Measurements from ENCODE around the gene C22orf15. TPM values are rescaled to one million over a fixed set of nuclear protein-coding genes. Genes with fewer than 3 reads are reported as not detected.

C22orf15 gene
- total RNA-seq, 1 experiment from 2014 or later = not detected

- DNase-seq (ENCODE audit: low read depth) = peak; percentile 75
These were observed 11.9 kb upstream of the C22orf15 start, which contains the start of gene ZNF70 for GRCh38 chr22:23750714-23751440. Gene ZNF70 (minus strand): TSS chr22:23751112. CDS start chr22:23745140, 5,972 bp downstream.

DNA sequence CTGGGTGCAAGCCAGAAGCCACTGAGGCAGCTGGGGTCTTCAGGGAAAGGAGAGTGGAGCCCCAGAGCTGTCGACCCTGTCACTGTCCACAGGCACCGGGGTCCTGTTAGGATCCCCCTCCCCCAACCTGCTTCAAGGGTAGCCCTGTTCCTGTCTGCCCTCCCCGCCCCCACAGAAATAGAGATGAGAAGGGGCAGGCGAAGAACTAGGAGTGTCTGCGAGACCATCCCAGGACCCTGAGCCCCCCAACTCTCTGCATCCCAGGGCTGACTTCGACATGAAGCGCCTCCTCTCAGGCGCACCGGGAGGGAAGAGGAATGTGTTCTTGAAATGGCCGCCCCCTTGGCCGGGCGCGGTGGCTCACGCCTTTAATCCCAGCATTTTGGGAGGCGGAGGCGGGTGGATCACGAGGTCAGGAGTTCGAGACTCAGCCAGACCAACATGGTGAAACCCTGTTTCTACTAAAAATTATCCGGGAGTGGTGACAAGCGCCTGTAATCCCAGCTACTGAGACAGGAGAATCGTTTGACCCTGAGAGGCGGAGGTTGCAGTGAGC lies 11.3 kb upstream of the C22orf15 start:
- no peak for DNase-seq (ENCODE audit: low read depth)

GRCh38 chr22:23752090-23752691 lies 10.6 kb upstream of the C22orf15 start:
- DNase-seq (ENCODE audit: low read depth) = no peak

GRCh38 chr22:23752750-23753149 lies 10.0 kb upstream of the C22orf15 start:
- no peak for DNase-seq (ENCODE audit: low read depth)

- DNase-seq (ENCODE audit: low read depth) = no peak
These were observed 9.4 kb upstream of the C22orf15 start for GRCh38 chr22:23753385-23753784.

DNA sequence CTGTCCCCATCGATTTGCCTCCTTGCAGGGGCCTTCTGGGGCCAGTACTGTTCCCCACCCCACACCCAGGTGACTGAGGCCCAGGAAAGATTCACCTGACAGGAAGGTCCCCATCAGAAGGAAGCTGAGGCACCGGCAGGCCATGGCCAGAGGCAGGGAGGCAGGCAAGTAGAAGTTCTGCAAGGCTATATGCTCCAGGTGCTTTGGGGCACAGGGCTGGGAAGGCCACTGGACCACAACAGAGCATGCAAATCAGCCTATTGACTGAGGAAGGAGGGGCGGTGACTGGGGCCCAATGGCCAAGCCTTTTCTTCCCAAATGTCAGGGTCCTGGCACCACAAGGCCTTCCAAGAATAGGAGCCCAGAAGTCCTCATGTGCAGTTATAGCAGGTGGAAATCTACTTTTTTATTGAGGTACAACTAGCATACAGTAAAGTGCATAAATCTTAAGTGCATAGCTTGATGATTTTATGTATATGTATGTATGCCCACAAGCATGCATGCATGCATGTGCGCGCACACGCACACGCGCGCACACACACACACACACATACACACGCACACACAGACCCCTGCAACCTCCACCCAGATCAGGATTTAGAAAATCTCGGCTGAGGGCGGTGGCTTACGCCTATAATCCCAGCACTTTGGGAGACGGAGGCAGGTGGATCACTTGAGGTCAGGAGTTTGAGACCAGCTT lies 8.4 kb upstream of the C22orf15 start, which contains the start of gene VPREB3:
TSS of gene VPREB3 (minus strand) at position 206 of the 700 bp plus-strand sequence. CDS start at position 144, 62 bp downstream.
- DNase-seq (ENCODE audit: low read depth) = no peak

- DNase-seq (ENCODE audit: low read depth) = no peak
These were observed 7.7 kb upstream of the C22orf15 start for GRCh38 chr22:23754980-23755636.

GRCh38 chr22:23755711-23756110 lies 7.1 kb upstream of the C22orf15 start:
- no peak for DNase-seq (ENCODE audit: low read depth)

- no peak for DNase-seq (ENCODE audit: low read depth)
These were observed 5.9 kb upstream of the C22orf15 start for GRCh38 chr22:23756891-23757290.

GRCh38 chr22:23759566-23759965 lies 3.2 kb upstream of the C22orf15 start:
- DNase-seq (ENCODE audit: low read depth) = no peak

DNA sequence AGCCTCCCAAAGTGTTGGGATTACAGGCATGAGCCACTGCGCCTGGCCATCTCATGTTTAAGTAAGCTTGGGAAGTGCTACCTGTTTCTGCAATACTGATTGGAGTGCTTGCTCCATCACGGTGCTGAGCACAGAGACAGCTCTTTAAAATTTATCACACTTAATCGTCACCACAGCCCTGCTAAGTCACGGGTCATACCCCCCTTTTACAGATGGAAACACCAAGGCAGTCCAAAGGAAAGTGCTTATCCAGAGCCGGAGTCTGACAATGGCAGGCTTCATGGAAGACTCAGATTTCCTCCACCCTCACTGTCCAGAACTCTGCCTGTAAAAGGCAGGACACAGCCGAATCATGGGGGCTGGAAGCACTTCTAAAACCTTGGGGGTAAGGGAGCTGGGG lies 2.7 kb upstream of the C22orf15 start:
- DNase-seq (ENCODE audit: low read depth) = no peak

DNA sequence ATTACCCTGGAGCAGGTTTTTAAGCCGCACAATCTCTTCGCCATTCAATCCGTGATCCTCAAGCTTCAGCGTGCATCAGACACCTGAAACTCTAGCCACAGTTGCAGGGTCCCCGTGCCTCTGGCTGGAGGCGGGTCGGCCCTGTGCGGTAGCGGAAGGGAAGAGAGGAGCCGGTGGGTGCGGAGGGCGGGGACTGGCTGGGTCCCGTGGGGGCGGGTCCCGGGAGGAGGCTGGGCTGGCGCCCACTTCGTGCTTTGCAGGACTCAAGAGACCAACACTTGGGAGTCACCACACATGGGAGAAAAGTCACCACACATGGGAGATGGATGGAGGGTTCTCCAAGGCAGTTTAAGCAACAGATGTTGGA lies 772 bp downstream of the C22orf15 start:
- no peak for DNase-seq (ENCODE audit: low read depth)

DNA sequence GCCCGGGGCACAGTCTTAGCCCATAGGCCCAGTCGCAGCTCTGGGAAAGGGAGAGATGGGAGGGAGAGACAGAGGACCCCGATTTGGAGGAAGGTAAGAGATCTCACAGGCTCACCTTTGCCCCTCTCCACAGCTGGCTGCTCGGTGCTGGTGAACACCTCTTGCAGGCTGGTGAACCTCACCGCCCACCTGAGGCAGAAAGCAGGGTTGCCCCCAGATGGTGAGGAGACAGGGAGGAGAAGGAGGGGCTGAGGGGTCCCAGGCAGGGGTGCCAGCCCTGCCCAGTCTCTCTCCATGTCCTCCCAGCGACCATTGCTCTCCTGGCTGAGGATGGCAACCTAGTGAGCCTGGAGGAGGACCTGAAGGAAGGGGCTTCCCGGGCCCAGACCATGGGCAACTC lies 1.2 kb downstream of the C22orf15 start:
- no peak for DNase-seq (ENCODE audit: low read depth)

DNA sequence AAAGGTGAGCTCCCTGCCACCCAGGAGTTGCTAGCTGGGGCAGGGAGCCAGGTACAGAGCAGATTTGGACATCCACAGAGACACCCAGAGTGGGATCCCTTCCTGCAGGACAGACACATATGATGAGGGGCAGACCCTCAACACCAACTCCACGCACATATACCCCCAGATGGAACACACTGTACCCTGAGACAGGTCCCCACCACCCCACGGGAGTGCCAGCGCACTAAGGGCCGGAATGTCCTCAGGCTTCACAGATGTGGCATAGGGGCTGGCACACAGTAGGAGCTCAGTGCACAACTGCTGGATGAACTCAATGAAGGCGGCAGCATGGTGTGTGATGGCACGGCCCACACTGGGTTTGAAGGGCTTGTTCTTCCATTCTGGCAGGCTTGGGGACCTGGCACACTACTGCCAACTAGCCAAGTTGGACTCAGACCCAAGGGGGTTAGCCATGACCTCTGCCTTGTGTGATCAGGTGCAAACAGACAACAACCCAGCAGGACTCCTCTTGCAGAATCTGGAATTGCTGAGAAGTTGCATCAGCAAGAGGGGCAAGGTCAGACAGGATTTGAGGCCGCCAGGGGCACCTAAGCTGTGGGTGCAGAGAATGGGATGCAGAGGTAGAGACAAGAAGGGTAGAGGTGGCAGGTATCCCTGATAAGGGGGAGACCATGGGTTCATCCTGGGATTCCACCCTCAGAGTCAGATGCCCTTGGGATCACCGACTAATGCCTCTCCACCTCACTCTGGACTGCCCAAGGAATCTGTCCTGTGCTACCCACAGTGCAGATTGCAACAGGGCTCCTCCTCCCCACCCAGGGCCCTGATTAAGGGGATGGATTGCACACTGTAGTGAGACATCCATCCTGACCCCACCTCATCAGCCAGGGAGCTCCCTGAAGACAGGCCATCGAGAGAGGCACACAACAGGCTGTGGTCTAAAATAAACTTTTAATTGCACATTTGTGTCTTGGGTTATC lies 2.4 kb downstream of the C22orf15 start:
- DNase-seq (ENCODE audit: low read depth) = no peak

GRCh38 chr22:23767303-23767672 lies 4.5 kb downstream of the C22orf15 start:
- DNase-seq (ENCODE audit: low read depth) = no peak

- DNase-seq (ENCODE audit: low read depth) = peak; percentile 62
These were observed 5.1 kb downstream of the C22orf15 start, which contains the start of gene CHCHD10 for GRCh38 chr22:23767673-23768548. Gene CHCHD10 (minus strand): TSS chr22:23767972. CDS start chr22:23767874, 98 bp downstream.

DNA sequence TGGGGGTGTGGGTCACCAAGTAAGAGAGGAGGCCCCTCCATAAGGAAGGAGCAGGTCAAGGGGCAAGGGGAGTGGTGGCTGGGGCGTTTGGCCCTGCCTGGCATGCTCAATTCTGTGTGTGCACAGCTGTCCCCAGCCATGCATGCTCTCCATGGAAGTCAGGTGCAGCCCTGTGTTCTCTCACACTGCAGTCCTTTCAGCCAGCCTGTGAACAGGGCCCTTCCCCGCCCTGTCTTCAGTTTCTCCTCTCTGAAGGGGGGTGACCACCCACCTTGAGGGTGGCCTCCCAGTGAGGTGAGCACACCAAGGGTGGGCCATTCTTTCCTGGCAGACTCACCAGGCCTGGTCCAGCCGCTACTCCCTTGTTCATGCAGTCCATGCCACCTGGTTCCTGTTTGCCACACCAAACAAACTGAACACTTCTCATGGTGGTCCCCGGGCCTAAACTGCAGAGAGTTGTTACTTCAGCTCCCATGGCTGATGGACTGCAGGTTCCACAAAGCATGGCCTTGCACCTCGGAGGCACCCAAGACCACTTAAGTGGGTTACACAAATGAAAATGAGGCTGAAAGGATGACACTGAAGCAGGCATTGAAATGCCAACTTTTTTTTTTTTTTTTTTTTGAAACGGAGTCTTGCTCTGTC lies 6.7 kb downstream of the C22orf15 start:
- DNase-seq (ENCODE audit: low read depth) = no peak

- no peak for DNase-seq (ENCODE audit: low read depth)
These were observed 9.5 kb downstream of the C22orf15 start for GRCh38 chr22:23772315-23772648.

All from RPMI7951 (cell line).